T-helper 1 cell treated with Interleukin-12 subunit alpha and Interleukin-12 subunit beta and Interleukin-4 antibody, amounts not matched to agents 30 μg/mL and 1 μg/mL, for 36 hours (primary cell): Measurements from ENCODE around the gene UBL7.

ENCODE experiments used
- H3K27ac Mint-ChIP-seq: one replicate; pipeline ENCODE4 v1.8.0; 2021; ENCODE audit warnings: mild to moderate bottlenecking, mixed read lengths
- H3K27me3 Mint-ChIP-seq: one replicate; pipeline ENCODE4 v1.8.0; 2021; ENCODE audit warnings: low read depth, mixed read lengths
- H3K36me3 Mint-ChIP-seq: one replicate; pipeline ENCODE4 v1.8.0; 2021; ENCODE audit warnings: low read depth, mixed read lengths
- H3K4me1 Mint-ChIP-seq: one replicate; pipeline ENCODE4 v1.8.0; 2021; ENCODE audit warnings: low read depth, mixed read lengths
- H3K4me3 Mint-ChIP-seq: one replicate; pipeline ENCODE4 v1.8.0; 2021; ENCODE audit warnings: mild to moderate bottlenecking, moderate library complexity, mixed read lengths
- H3K9me3 Mint-ChIP-seq: one replicate; pipeline ENCODE4 v1.8.0; 2021; ENCODE audit warnings: mixed read lengths

The UBL7 gene

DNA sequence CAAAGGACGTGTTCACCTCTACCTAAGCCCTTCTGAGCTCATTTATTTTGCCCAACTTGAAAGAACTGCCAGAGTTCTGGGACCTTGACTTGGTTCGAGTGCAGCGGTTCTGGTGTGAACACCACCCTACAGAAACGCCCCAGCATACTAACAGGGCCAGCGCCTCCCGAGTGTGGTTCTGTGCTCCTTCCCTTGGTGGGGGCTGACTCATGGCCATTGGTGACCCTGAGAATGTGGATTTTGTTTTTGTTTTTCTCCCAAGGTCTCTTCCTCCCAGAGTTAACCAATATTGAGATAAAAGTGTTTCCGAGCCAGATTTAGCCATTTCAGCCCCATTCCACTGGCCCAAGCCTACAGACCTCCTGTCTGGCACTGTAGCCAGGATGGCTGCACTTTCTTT, 55.1 kb downstream of the UBL7 start:
- H3K27ac Mint-ChIP-seq: peak overlapping the region; percentile 37
- H3K4me3 Mint-ChIP-seq: no peak overlapping the region
- no peaks in the 10 kb centered on the region for H3K9me3 Mint-ChIP-seq
- peaks cover 8% of the 10 kb centered on the region for H3K36me3 Mint-ChIP-seq
- H3K4me1 Mint-ChIP-seq: peaks cover 45% of the 10 kb centered on the region
- no peaks in the 10 kb centered on the region for H3K27me3 Mint-ChIP-seq

DNA sequence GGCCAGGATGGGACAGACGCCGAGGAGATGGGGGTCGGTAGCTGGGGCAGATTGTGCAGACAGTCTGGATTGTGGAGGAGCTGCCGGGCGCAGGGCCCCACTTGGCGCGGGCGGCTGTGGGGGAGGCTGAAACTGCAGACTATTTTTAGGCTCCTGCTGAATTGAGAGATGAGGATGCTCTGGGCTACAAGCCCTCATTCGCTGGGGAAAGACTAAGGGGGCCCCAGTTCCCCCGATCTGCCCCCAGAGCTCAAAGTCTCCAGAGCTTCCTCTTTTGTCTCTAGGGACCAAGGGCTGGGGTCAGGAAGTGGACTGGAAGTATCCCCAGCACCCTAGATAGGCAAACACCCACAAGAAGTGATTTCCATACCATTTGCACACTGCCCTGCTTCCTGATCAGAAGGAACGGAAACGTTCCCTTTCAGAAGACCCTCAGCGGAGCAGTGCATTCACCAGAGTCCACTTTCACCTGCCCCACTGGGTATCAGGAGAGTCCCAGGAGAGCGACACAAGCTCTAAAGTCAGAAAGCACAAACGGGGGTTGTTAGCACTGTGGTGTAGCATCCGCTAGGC, 56.9 kb downstream of the UBL7 start:
- H3K4me1 Mint-ChIP-seq: peaks cover 59% of the 10 kb centered on the region
- peaks cover 8% of the 10 kb centered on the region for H3K36me3 Mint-ChIP-seq
- peak overlapping the region; percentile 81 for H3K27ac Mint-ChIP-seq
- H3K27me3 Mint-ChIP-seq: no peaks in the 10 kb centered on the region
- H3K9me3 Mint-ChIP-seq: no peaks in the 10 kb centered on the region
- H3K4me3 Mint-ChIP-seq: no peak overlapping the region

DNA sequence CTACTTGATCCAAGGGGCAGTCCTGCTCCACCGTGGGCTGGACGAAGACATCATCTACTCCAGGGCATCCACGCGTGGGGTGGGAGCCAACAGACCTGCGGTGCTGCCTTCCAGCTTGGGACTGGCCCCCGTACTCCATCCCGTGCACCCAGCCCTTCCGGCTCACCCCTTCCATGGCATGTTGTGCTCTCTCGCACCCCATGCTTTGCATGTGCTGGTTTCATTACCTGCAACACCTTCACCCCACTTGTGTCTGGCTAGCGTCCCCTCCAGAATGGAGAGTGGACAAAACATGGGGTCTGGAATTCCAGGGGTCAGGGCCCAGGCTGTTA, 57.4 kb downstream of the UBL7 start:
- peaks cover 8% of the 10 kb centered on the region for H3K36me3 Mint-ChIP-seq
- H3K4me1 Mint-ChIP-seq: peaks cover 63% of the 10 kb centered on the region
- peak overlapping the region; percentile 51 for H3K4me3 Mint-ChIP-seq
- H3K27ac Mint-ChIP-seq: peak overlapping the region; percentile 81
- no peaks in the 10 kb centered on the region for H3K9me3 Mint-ChIP-seq
- H3K27me3 Mint-ChIP-seq: no peaks in the 10 kb centered on the region

DNA sequence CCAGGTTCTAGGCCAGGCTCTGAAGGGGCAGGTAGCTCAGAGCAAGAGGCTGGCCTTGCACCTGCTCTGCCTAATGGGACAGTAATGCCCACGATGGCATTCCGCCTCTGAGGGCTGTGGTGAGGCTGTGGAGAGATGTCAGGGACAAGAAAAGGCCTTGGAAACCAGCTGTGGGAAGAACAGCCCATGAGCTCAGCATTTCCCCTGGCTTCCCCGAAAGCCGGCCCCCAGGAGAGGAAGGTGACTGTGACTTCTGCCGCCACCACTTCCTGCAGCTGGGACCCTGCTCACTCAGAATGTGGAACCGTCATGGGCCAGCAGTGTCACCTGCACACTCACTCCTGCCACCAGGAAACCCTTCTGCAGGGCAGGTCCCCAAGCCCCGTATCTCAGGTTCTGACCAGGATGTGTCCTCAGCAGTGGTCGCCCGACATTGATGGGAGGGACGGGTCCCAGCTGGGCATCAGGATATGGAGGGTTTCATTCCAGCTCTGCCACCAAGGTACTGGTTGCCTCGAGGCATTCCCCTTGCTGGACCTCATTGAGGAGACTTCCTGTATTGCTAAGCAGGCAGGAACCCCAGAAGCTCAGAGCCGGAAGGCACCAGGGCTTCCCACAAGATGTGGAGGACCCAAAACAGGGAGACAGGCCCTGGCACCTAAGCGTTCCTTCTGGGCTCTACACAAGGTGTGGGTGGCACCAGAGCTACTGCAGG, 57.9 kb downstream of the UBL7 start:
- Mint-ChIP-seq H3K4me3 (peak overlapping the region; percentile 51), H3K27me3 (no peaks in the 10 kb centered on the region), H3K36me3 (peaks cover 8% of the 10 kb centered on the region), H3K4me1 (peaks cover 68% of the 10 kb centered on the region), H3K27ac (peak overlapping the region; percentile 81), H3K9me3 (no peaks in the 10 kb centered on the region)

DNA sequence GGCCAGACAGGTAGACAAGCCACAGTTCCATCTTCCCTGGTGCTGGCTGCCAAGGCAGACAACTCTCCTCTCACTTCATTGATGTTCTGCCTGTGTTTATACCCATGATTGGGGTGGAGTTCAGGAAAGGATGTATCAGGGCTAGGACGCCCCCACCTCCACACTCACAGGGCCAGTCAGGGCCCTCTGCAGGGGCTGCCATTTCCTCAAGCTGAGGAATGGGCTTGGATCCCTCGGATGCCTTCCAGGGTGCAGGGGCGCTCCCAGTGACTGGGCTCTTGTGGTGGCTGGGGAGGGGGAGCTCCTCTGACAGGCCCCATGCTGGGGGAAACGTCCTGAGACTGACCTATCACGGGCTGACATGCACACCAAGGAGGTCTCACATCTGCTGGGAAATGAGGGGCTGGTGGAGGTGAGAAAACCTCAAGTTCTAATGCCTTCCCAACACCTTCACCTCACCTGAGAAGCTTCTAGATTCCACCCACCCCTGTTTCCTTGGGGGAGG, 58.6 kb downstream of the UBL7 start:
- Mint-ChIP-seq H3K27me3 (no peaks in the 10 kb centered on the region), H3K4me3 (peak overlapping the region; percentile 65), H3K36me3 (peaks cover 8% of the 10 kb centered on the region), H3K9me3 (no peaks in the 10 kb centered on the region), H3K4me1 (peaks cover 74% of the 10 kb centered on the region), H3K27ac (peak overlapping the region; percentile 81)

DNA sequence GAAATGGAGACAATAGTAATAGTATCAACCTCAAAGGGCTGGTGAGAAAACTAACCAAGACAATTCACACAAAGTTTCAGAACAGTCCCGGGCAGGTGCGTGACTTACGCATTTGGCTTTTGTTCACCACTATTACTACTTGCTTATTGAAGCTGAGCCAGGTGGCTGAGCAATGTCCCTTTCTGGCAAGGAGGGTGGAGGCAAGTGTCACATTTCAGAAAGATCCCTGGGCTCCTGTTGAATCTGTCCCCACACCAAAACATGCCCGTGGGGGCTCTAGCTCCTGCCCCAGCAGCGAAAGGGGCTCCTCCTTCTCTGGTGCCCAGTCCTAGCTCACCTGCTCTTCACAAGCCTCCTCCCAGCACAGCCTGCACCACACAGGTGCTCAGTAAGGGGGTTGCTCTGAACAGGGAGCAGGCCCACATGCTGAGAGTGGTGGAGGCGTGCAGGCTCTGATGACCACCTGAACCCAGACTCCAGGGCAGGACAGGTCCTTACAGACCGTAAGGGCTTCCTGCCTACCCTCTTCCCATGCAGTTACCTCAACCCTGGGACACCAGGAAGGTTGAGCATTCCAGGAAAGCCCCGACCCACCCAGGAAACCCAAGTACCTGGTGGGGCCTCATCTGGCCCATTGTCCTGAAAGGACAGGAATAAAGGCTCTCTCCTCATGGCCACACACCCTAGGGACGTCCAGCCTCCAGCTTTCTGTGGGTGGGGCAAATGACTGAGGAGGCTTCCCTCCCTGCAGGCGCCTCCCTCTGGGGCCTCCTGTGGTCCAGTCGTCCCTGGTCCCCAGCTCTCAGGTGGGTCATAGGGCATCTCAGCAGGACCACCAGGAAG, 59.8 kb downstream of the UBL7 start:
- no peaks in the 10 kb centered on the region for H3K9me3 Mint-ChIP-seq
- no peaks in the 10 kb centered on the region for H3K27me3 Mint-ChIP-seq
- no peaks in the 10 kb centered on the region for H3K36me3 Mint-ChIP-seq
- H3K4me3 Mint-ChIP-seq: peak overlapping the region; percentile 12
- peaks cover 75% of the 10 kb centered on the region for H3K4me1 Mint-ChIP-seq
- H3K27ac Mint-ChIP-seq: peak overlapping the region; percentile 81

DNA sequence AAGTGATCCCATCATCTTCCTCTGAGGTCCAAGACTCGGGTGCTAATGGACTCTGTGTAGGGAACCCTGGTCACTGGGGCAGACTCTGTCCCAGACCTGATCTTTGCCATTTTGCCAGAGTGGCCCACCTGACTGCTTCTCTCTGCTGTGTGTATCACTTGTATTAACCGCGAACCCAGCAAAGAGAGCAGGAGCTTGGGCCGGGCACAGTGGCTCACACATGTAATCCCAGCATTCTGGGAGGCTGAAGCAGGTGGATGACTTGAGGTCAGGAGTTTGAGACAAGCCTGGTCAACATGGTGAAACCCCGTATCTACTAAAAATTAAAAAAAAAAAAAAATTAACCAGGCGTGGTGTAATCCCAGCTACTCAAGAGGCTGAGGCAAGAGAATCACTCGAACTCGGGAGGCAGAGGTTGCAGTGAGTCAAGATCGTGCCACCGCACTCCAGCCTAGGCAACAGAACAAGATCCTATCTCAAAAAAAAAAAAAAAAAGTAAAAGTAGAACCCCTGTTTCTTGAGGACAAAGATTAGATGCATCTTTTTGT, 60.6 kb downstream of the UBL7 start:
- no peaks in the 10 kb centered on the region for H3K36me3 Mint-ChIP-seq
- peaks cover 76% of the 10 kb centered on the region for H3K4me1 Mint-ChIP-seq
- peak overlapping the region; percentile 81 for H3K27ac Mint-ChIP-seq
- H3K9me3 Mint-ChIP-seq: no peaks in the 10 kb centered on the region
- H3K27me3 Mint-ChIP-seq: no peaks in the 10 kb centered on the region
- peak overlapping the region; percentile 12 for H3K4me3 Mint-ChIP-seq

DNA sequence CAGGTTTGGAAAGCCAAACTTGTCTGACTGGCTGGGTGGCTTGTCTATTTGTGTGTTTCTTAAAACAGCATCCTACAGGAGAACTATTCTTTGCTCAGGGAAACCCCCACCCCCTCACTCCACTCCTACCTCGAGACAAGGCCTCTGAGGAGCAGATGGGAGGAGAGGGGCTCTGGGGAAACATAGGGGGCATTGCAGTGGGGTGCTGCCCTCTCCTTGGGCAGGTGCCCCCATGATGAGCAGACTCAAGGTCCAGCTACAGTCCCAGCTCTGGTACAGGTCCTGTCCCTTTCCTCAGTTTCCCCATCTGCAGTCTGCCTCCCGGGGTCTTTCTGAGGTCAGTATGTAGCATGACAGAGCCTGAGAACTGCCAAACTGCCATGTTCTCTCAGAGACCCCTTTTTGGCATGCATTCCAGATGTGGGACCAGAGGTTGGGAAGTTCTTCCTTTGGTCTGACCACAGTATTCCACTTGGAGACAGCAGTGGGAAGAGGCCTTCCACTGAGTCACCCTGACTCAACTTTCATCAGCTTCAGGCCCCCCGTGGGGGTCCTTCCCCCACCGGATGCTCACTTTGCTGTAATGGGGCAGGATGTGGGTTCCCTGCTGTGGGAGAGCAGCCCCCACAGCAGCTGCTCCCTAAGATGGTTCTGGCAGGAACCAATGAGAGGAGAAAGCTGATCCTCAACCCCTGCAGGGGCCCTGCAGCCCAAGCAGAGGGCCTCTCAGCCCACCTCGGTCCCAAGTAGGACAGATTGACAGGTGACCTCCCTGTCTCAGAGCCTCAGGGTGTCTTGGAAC, 61.2 kb downstream of the UBL7 start:
- Mint-ChIP-seq H3K9me3 (no peaks in the 10 kb centered on the region), H3K27me3 (no peaks in the 10 kb centered on the region), H3K4me1 (peaks cover 76% of the 10 kb centered on the region), H3K27ac (peak overlapping the region; percentile 81), H3K4me3 (peak overlapping the region; percentile 21), H3K36me3 (no peaks in the 10 kb centered on the region)

DNA sequence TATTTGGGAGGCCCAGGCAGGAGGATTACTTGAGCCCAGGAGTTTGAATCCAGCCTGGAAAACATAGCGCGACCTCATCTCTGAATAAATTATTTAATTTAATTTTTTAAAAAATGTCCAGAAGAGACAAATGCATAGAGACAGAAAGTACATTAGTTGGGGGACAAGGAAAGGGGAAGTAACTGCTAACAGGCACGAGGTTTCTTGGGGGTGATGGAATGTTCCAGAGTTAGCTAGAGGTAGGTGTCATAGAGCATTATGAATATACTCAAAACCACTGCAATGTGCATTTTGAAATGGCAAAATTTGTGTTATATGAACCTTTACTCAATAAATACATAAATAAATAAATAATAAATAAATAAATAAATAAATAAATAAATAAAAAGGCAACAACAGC, 61.9 kb downstream of the UBL7 start:
- Mint-ChIP-seq H3K9me3 (no peaks in the 10 kb centered on the region), H3K27me3 (no peaks in the 10 kb centered on the region), H3K27ac (peak overlapping the region; percentile 57), H3K4me3 (no peak overlapping the region), H3K4me1 (peaks cover 77% of the 10 kb centered on the region), H3K36me3 (no peaks in the 10 kb centered on the region)

DNA sequence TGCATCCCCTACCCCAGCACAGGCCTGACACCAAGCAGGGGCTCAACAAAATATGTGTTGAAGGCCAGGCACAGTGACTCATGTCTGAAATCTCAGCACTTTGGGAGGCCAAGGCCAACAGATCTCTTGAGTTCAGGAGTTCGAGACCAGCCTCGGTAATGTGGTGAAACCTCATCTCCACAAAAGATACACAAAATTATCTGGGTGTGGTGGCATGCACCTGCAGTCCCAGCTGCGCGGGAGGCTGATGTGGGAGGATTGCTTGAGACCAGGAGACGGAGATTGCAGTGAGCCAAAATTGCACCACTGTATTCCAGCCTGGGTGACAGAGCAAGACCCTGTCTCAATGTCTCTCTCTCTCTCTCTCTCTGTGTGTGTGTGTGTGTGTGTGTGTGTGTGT, 62.8 kb downstream of the UBL7 start:
- Mint-ChIP-seq H3K36me3 (no peaks in the 10 kb centered on the region), H3K4me3 (no peak overlapping the region), H3K4me1 (peaks cover 74% of the 10 kb centered on the region)

DNA sequence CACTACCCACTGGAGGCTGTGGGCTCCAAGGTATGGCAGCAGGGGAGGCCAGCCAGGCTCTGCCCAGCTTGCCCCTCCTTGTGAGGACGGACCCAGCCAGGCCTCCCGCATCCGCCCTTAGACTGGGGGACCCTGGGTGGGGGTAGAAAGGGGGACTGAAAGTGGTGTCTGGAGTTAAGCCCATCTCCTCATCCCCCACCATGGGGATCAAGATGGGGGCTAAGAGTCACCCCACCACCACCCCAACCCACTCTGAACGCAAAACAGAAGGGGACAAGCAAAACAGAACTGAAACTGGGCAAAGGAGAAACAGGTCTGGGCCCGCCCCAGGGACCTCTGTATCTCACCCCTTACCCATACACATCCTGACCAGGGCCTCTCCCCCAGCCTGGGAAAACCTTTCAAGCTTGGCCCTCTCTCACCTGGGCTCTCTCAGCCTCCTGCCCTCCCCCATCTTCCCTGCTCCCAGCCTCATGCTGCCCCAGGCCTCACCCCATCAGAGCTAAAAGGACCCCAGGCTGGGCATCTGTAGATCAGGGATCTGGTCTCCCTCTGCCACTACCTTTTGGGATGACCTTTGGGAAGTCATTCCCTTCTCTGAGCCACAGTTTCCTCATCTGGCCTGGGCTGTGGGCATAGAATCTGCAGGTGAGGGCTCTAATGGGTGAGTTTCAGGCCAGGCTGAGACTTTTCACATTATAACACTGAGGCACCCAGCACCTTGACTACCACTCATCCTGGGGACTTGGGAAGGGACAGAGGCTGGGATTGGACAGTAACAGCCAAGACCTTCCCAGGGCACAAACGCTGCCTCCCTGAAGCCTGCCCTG, 63.5 kb downstream of the UBL7 start:
- peaks cover 71% of the 10 kb centered on the region for H3K4me1 Mint-ChIP-seq
- H3K36me3 Mint-ChIP-seq: no peaks in the 10 kb centered on the region
- no peak overlapping the region for H3K4me3 Mint-ChIP-seq
- no peaks in the 10 kb centered on the region for H3K27me3 Mint-ChIP-seq
- no peaks in the 10 kb centered on the region for H3K9me3 Mint-ChIP-seq
- H3K27ac Mint-ChIP-seq: peak overlapping the region; percentile 52

More for the DNA sequence above, 62.8 kb downstream of the UBL7 start:
- Mint-ChIP-seq H3K27ac (peak overlapping the region; percentile 57), H3K9me3 (no peaks in the 10 kb centered on the region), H3K27me3 (no peaks in the 10 kb centered on the region)

DNA sequence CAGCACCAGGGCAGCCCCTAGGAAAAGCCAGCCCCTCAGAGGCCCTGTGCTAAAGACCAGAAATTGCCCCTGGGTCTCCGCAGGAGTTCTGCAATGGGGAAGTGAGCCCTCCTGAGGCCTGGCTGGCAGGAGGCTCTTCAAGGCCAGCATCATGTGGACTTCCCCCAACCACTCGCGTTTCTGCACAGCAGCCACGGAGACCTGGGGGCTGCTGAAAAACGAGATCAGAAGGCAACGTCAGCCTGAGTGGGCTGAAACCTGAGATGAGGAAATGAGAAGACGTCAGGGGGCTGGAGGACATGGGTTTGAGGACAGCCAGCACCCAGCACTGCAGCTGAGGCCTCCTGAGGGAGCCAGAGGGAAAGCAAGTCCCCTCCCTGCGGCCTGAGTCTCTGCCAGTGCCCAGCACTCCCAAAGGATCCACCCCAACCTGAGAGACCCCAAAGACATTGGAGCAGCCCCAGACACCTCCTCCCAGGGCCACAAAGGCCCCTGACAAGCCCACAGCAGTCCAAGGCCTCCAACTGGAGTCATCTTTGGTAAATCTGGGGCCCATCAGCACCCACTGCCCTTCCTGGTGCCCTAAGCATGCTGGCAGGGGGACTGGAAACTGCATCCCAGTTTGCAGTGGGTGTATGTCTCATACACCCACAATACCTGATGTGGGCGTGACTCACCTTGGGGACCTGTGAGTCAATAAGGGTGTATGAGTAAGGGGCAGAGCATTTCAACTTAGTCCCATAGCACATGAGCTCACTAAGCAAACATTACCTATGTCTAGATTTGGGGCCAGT, 64.3 kb downstream of the UBL7 start:
- Mint-ChIP-seq H3K4me1 (peaks cover 71% of the 10 kb centered on the region), H3K4me3 (peak overlapping the region; percentile 52), H3K27ac (peak overlapping the region; percentile 90), H3K36me3 (no peaks in the 10 kb centered on the region), H3K9me3 (no peaks in the 10 kb centered on the region), H3K27me3 (no peaks in the 10 kb centered on the region)

DNA sequence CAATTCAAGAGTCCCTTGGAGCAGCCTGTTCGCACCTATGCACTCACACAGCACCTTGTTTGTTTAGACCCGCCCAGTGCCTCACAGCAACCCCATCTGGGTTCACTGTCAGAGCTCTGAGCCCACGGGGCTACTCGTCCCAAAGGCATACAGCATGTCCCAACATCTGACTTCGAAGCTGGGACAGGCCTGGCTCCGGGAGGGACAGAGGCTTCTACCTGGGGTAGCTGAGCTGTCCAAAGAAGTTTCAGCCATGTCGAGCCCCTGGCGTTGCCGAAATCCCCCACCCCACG, 64.9 kb downstream of the UBL7 start:
- H3K9me3 Mint-ChIP-seq: no peaks in the 10 kb centered on the region
- no peaks in the 10 kb centered on the region for H3K36me3 Mint-ChIP-seq
- peak overlapping the region; percentile 63 for H3K27ac Mint-ChIP-seq
- no peaks in the 10 kb centered on the region for H3K27me3 Mint-ChIP-seq
- H3K4me3 Mint-ChIP-seq: no peak overlapping the region
- peaks cover 71% of the 10 kb centered on the region for H3K4me1 Mint-ChIP-seq
